ENCODE measurements around the gene SYNDIG1L.

The SYNDIG1L gene

DNA sequence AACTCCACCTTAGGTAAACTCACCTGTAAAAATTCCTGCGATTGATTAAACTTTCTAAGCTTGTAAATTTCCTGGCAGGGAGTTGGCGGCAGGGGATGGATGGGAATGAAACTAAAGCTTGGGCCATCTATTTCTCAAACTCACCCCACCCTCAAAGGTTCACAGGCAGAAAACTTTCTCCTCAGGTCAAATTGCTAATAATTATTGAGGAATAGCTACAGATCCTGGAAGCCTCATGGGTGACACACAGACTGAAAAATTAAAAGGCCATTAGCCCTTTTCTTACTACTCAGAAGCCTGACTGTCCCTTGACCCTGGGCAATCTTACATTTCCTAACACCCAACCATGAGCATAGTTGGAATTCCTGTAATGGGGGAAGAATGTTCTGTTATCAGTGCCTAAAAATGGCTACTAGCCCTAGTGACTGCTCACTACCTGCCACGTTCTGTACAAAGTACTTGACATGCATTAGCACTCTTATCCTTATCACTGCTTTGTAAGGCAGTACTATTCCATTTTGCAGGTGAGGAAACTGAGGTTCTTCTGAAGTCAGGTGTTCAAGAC, 12.4 kb upstream of the SYNDIG1L start:
- no peak for DNase-seq
- TF ChIP-seq, protein P1, sequence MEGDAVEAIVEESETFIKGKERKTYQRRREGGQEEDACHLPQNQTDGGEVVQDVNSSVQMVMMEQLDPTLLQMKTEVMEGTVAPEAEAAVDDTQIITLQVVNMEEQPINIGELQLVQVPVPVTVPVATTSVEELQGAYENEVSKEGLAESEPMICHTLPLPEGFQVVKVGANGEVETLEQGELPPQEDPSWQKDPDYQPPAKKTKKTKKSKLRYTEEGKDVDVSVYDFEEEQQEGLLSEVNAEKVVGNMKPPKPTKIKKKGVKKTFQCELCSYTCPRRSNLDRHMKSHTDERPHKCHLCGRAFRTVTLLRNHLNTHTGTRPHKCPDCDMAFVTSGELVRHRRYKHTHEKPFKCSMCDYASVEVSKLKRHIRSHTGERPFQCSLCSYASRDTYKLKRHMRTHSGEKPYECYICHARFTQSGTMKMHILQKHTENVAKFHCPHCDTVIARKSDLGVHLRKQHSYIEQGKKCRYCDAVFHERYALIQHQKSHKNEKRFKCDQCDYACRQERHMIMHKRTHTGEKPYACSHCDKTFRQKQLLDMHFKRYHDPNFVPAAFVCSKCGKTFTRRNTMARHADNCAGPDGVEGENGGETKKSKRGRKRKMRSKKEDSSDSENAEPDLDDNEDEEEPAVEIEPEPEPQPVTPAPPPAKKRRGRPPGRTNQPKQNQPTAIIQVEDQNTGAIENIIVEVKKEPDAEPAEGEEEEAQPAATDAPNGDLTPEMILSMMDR (IDR thresholded peaks at IDR 0.05; ENCODE audit: low read depth, low read length) = no peak
- H3K36me3 ChIP-seq = no peaks in the 10 kb centered on the region
- H3K9me3 ChIP-seq = no peaks in the 10 kb centered on the region
- H3K4me1 ChIP-seq = no peaks in the 10 kb centered on the region
- peaks cover 32% of the 10 kb centered on the region for H3K27me3 ChIP-seq
- no peak overlapping the region for H3K4me3 ChIP-seq (ENCODE audit: low read depth, low read length)

DNA sequence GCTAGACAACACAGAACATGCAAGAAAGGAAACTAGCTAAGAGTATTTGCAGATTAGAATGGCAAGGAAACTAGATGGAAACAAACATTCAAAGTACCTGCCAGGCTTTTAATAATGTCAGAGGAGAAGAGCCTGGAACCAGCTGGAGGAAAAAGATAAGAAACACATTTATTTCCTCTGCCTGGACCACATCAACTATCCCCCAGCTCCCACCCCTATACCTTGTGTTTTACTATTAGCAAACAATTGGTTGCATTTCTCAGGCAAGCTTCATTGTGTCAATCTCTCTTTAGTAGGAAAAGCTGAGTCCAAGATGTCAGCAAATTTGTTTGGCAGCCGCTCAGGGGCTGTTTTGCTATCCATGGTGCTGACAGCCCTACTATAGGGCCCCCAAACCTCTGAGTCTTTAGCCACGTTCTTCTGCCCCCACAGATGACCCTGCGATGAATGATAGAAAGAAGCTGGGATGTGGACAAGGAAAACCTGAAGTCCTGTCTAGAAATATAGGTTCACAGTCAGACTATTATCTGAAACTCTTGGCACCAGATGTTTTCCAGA, 11.6 kb upstream of the SYNDIG1L start:
- Histone ChIP-seq H3K36me3 (no peaks in the 10 kb centered on the region), H3K27me3 (peaks cover 32% of the 10 kb centered on the region), H3K4me3 (ENCODE audit: low read depth, low read length) (no peak overlapping the region), H3K4me1 (no peaks in the 10 kb centered on the region), H3K9me3 (no peaks in the 10 kb centered on the region)
- TF ChIP-seq, protein P1 (IDR thresholded peaks at IDR 0.05; ENCODE audit: low read depth, low read length) = no peak
- no peak for DNase-seq

DNA sequence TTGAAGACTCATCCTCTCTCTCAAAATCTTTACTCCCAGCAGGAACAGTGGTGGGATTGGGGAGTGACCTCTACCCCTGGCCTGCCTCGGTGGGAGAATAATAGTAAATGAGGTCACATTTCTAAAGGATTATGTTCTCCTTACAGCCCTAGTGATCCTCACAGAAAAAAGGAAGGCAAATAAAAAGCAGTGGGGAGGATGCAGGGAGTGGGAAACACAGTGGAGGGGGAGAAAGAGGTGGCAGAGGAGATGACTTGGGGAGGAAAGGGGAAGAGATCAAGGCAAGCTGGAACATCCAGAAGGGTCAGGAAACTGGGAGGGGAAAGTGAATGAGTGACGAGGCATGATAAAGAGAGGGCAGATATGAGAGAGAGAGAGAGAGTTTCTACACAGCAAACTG, 8.3 kb upstream of the SYNDIG1L start:
- DNase-seq = no peak
- H3K9me3 ChIP-seq = no peaks in the 10 kb centered on the region
- TF ChIP-seq, protein P1 (IDR thresholded peaks at IDR 0.05; ENCODE audit: low read depth, low read length) = no peak
- no peak overlapping the region for H3K4me3 ChIP-seq (ENCODE audit: low read depth, low read length)
- no peaks in the 10 kb centered on the region for H3K36me3 ChIP-seq
- H3K4me1 ChIP-seq = no peaks in the 10 kb centered on the region
- H3K27me3 ChIP-seq = peaks cover 37% of the 10 kb centered on the region

DNA sequence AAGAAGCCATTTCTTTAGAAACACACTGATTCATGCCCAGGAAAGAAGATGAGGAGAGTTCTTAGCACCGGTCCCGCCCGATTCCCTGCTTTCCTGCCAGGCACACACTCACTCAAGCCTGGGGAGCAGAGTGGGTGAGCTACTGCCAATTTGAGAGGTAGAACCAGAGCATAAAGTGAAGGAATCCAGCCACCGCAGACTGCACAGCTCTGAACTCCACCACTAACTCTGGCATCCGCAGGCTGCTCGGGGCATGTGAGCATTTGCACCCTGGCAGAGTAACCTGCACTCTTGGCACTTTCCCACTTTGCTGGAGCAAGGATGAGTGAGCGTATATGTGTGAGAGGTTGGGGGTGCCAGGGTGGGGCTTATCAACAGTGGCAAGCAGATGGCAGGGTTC, 4.0 kb upstream of the SYNDIG1L start:
- H3K27me3 ChIP-seq = peaks cover 43% of the 10 kb centered on the region
- TF ChIP-seq, protein P1 (IDR thresholded peaks at IDR 0.05; ENCODE audit: low read depth, low read length) = no peak
- no peak overlapping the region for H3K4me3 ChIP-seq (ENCODE audit: low read depth, low read length)
- H3K9me3 ChIP-seq = no peaks in the 10 kb centered on the region
- no peak for DNase-seq
- H3K4me1 ChIP-seq = no peaks in the 10 kb centered on the region
- H3K36me3 ChIP-seq = no peaks in the 10 kb centered on the region

DNA sequence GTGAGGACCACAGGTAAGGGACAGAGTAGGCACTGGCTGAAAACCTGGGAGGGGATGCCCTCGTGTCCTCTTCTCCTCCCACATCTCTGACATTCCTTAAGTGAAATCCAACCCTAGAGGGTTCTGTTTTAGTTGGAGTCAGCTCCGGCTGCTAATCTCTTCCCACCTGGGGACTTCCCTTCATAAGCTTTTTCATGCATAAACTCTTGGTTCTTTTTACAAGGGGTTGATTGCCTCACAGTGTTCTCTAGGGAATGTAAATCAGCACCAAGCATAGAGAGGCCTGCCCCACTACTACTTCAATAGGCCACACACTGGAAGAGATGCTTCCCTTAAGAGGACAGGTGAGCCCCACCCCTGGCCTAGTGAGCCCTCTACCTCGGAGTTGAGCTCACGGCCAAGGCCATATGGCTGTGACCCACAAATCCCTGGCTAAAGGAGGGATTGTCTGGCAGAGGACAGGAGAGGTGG, 3.2 kb upstream of the SYNDIG1L start:
- Histone ChIP-seq H3K9me3 (no peaks in the 10 kb centered on the region), H3K36me3 (no peaks in the 10 kb centered on the region), H3K4me1 (no peaks in the 10 kb centered on the region), H3K4me3 (ENCODE audit: low read depth, low read length) (no peak overlapping the region), H3K27me3 (peaks cover 48% of the 10 kb centered on the region)
- no peak for DNase-seq
- TF ChIP-seq, protein P1 (IDR thresholded peaks at IDR 0.05; ENCODE audit: low read depth, low read length) = no peak

DNA sequence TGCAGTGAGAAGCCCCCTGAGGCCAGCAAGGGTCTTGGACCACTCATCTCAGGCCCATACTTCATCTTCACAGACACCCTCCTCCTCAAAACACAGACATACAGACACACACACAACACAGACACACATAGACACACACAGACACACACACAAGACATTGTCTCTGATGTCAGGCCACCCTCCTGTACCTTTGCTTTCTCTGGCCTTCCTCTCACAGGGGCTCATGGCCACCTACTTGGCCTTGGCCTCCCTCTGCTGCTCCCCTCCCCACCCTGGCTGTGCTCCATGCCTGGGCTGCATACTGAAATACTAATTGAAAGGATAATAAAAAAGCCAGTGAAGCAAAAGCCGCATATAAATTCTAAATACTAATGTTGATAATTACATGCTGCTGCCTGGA, 1.6 kb upstream of the SYNDIG1L start:
- H3K9me3 ChIP-seq = no peaks in the 10 kb centered on the region
- no peak for DNase-seq
- TF ChIP-seq, protein P1 (IDR thresholded peaks at IDR 0.05; ENCODE audit: low read depth, low read length) = no peak
- no peaks in the 10 kb centered on the region for H3K4me1 ChIP-seq
- peaks cover 61% of the 10 kb centered on the region for H3K27me3 ChIP-seq
- H3K36me3 ChIP-seq = no peaks in the 10 kb centered on the region
- no peak overlapping the region for H3K4me3 ChIP-seq (ENCODE audit: low read depth, low read length)

All from BE2C (cell line).